H9 (cell line): ENCODE results near the gene PLEKHG5. TPM values are rescaled to one million over a fixed set of nuclear protein-coding genes. Genes with fewer than 3 reads are reported as not detected.

Experiments used
- DNase-seq: peaks from one replicate; pipeline ENCODE4 v3.0.0-alpha.2; 2017
- H2AFZ ChIP-seq: one replicate; pipeline ENCODE4 v1.6.1; 2013; ENCODE audit warnings: mild to moderate bottlenecking, low read length, control low read depth, moderate library complexity
- H2AK5ac ChIP-seq: 2 replicates; pipeline ENCODE4 v1.6.1; 2013; ENCODE audit warnings: low read length, control low read depth, mixed read lengths; ENCODE audit not compliant: insufficient read length
- H2BK120ac ChIP-seq: one replicate; pipeline ENCODE4 v1.6.1; 2013; ENCODE audit warnings: low read depth, mild to moderate bottlenecking, low read length, control low read depth, inconsistent platforms; ENCODE audit not compliant: poor library complexity, severe bottlenecking
- H2BK12ac ChIP-seq: 2 replicates; pipeline ENCODE4 v1.6.1; 2013; ENCODE audit warnings: low read length, control low read depth, mixed read lengths, low read depth; ENCODE audit not compliant: insufficient read length
- H2BK15ac ChIP-seq: 2 replicates; pipeline ENCODE4 v1.6.1; 2013; ENCODE audit warnings: low read depth, low read length, control low read depth
- H2BK20ac ChIP-seq: one replicate; pipeline ENCODE4 v1.6.1; 2013; ENCODE audit warnings: low read depth, mild to moderate bottlenecking, low read length, control low read depth, inconsistent platforms; ENCODE audit not compliant: poor library complexity, severe bottlenecking
- H2BK5ac ChIP-seq: 2 replicates; pipeline ENCODE4 v1.6.1; 2013; ENCODE audit warnings: low read length, control low read depth, mixed read lengths; ENCODE audit not compliant: insufficient read length
- H3K14ac ChIP-seq: 2 replicates; pipeline ENCODE4 v1.6.1; 2013; ENCODE audit warnings: low read length, control low read depth; ENCODE audit not compliant: insufficient read depth
- H3K18ac ChIP-seq: 2 replicates; pipeline ENCODE4 v1.6.1; 2013; ENCODE audit warnings: low read depth, mild to moderate bottlenecking, mixed read lengths, low read length, control low read depth; ENCODE audit not compliant: insufficient read length
- H3K23ac ChIP-seq: 2 replicates; pipeline ENCODE4 v1.6.1; 2013; ENCODE audit warnings: low read length, control low read depth, mixed read lengths, low read depth; ENCODE audit not compliant: insufficient read length
- H3K23me2 ChIP-seq: 2 replicates; pipeline ENCODE4 v1.6.1; 2013; ENCODE audit warnings: low read depth, mild to moderate bottlenecking, mixed read lengths, low read length, control low read depth; ENCODE audit not compliant: insufficient read length, poor library complexity, severe bottlenecking
- H3K27ac ChIP-seq: 2 replicates; pipeline ENCODE4 v1.5.1; 2013; ENCODE audit warnings: low read length, control low read depth, mixed read lengths, low read depth; ENCODE audit not compliant: insufficient read length
- H3K27me3 ChIP-seq: 2 replicates; pipeline ENCODE4 v1.6.1; 2013; ENCODE audit warnings: low read length, control low read depth, inconsistent platforms; ENCODE audit not compliant: insufficient read depth
- H3K4ac ChIP-seq: 2 replicates; pipeline ENCODE4 v1.6.1; 2013; ENCODE audit warnings: low read depth, mild to moderate bottlenecking, control low read depth, inconsistent platforms, low read length, moderate library complexity
- H3K4me1 ChIP-seq: 2 replicates; pipeline ENCODE4 v1.6.1; 2013; ENCODE audit warnings: low read length, control low read depth, inconsistent platforms; ENCODE audit not compliant: insufficient read depth
- H3K4me2 ChIP-seq: 2 replicates; pipeline ENCODE4 v1.6.1; 2013; ENCODE audit warnings: low read length, control low read depth, mixed read lengths; ENCODE audit not compliant: insufficient read length, insufficient read depth
- H3K56ac ChIP-seq: 2 replicates; pipeline ENCODE4 v1.6.1; 2013; ENCODE audit warnings: low read depth, mild to moderate bottlenecking, mixed read lengths, low read length, control low read depth; ENCODE audit not compliant: insufficient read length
- H3K79me1 ChIP-seq: 2 replicates; pipeline ENCODE4 v1.6.1; 2013; ENCODE audit warnings: low read depth, mild to moderate bottlenecking, moderate library complexity, low read length, control low read depth, inconsistent platforms; ENCODE audit not compliant: insufficient read depth, poor library complexity, severe bottlenecking
- H3K79me2 ChIP-seq: 2 replicates; pipeline ENCODE4 v1.6.1; 2013; ENCODE audit warnings: low read length, control low read depth, inconsistent platforms; ENCODE audit not compliant: insufficient read depth
- H3K9ac ChIP-seq: 2 replicates; pipeline ENCODE4 v1.6.1; 2013; ENCODE audit warnings: low read length, control low read depth, mixed read lengths; ENCODE audit not compliant: insufficient read length; ENCODE audit errors: extremely low read depth
- H3K9me3 ChIP-seq: one replicate; pipeline ENCODE4 v1.6.1; 2013; ENCODE audit warnings: low read depth, low read length, inconsistent platforms; ENCODE audit not compliant: control insufficient read depth
- H3T11ph ChIP-seq: one replicate; pipeline ENCODE4 v1.6.1; 2013; ENCODE audit warnings: mild to moderate bottlenecking, low read length, control low read depth, inconsistent platforms
- H4K20me1 ChIP-seq: one replicate; pipeline ENCODE4 v1.6.1; 2013; ENCODE audit not compliant: control insufficient read depth, insufficient read length, insufficient read depth
- H4K5ac ChIP-seq: 2 replicates; pipeline ENCODE4 v1.6.1; 2013; ENCODE audit warnings: low read depth, mild to moderate bottlenecking, mixed read lengths, low read length, control low read depth; ENCODE audit not compliant: insufficient read length
- H4K8ac ChIP-seq: replicated peaks from 2 replicates; pipeline ENCODE4 v1.6.1; 2013; ENCODE audit warnings: low read length, control low read depth, mixed read lengths, low read depth; ENCODE audit not compliant: insufficient read length
- H4K91ac ChIP-seq: 2 replicates; pipeline ENCODE4 v1.6.1; 2013; ENCODE audit warnings: low read depth, mild to moderate bottlenecking, moderate library complexity, mixed read lengths, low read length, control low read depth; ENCODE audit not compliant: insufficient read length
- H3K27ac Mint-ChIP-seq, 3 experiments: 2 replicates in 2 of 3; 3 replicates in 1 of 3; pipeline ENCODE4 v1.8.0; 2020 to 2021; ENCODE audit warnings: mixed read lengths in 3 of 3, mild to moderate bottlenecking in 1 of 3, moderate library complexity in 1 of 3
- H3K27me3 Mint-ChIP-seq: 2 replicates; pipeline ENCODE4 v1.8.0; 2021; ENCODE audit warnings: low read depth, mild to moderate bottlenecking, moderate library complexity, mixed read lengths
- H3K36me3 Mint-ChIP-seq, 3 experiments: 2 replicates in 2 of 3; 3 replicates in 1 of 3; pipeline ENCODE4 v1.8.0; 2020 to 2021; ENCODE audit warnings: low read depth in 3 of 3, mixed read lengths in 3 of 3; ENCODE audit not compliant: insufficient read depth in 1 of 3
- H3K4me1 Mint-ChIP-seq, 2 experiments: 2 replicates each; pipeline ENCODE4 v1.8.0; 2020; ENCODE audit warnings: mixed read lengths in 2 of 2
- H3K4me3 Mint-ChIP-seq, 2 experiments: 2 replicates in 1 of 2; 3 replicates in 1 of 2; pipeline ENCODE4 v1.8.0; 2020 to 2021; ENCODE audit warnings: mild to moderate bottlenecking in 2 of 2, mixed read lengths in 2 of 2, moderate library complexity in 1 of 2
- H3K9me3 Mint-ChIP-seq, 2 experiments: 2 replicates in 1 of 2; 3 replicates in 1 of 2; pipeline ENCODE4 v1.8.0; 2020; ENCODE audit warnings: mild to moderate bottlenecking in 2 of 2, mixed read lengths in 2 of 2, moderate library complexity in 1 of 2
- CTCF ChIP-seq: fragments of 200-600 bp; sonication (generic); conservative IDR thresholded peaks from 3 replicates; pipeline ENCODE4 v1.8.0; 2021; ENCODE audit warnings: antibody characterized with exemption, mild to moderate bottlenecking
- WGBS: extraction: QIAGEN DNeasy Blood & Tissue Kit; methylation state at CpG from one replicate; pipeline ENCODE4 v1.1.7; 2013; ENCODE audit warnings: missing lambda C conversion rate, low lambda C conversion rate, mixed read lengths; ENCODE audit not compliant: insufficient read length; ENCODE audit errors: extremely low coverage; 5-methylcytosine and 5-hydroxymethylcytosine counted together
- total RNA-seq: library from RNA; stranded (reverse); gene quantifications from 2 replicates; pipeline ENCODE4 v1.2.1, GENCODE V29; 2021

PLEKHG5 gene
- total RNA-seq, 1 experiment from 2014 or later, result 22.3 TPM

- no peak overlapping the region for H3K23ac ChIP-seq
- Mint-ChIP-seq H3K27me3 (peaks cover 80% of the 10 kb centered on the region), H3K27ac (no peak overlapping the region), H3K9me3 (peaks cover 0 to 3% of the 10 kb centered on the region in 2 experiments; a peak in 2 of 5 replicates), H3K4me1 (peaks cover 17 to 24% of the 10 kb centered on the region in 2 experiments), H3K4me3 (no peak overlapping the region), H3K36me3 (no peaks in the 10 kb centered on the region)
- no peak overlapping the region for H2AFZ ChIP-seq
- no peaks in the 10 kb centered on the region for H3K4me1 ChIP-seq
- no peak overlapping the region for H2BK15ac ChIP-seq
- no peak overlapping the region for H4K8ac ChIP-seq
- no peak overlapping the region for H2BK120ac ChIP-seq
- no peak overlapping the region for H2BK20ac ChIP-seq
- H4K91ac ChIP-seq, result no peak overlapping the region
- H3K4ac ChIP-seq, result no peak overlapping the region
- H3K14ac ChIP-seq, result no peak overlapping the region
- H3K23me2 ChIP-seq, result peaks cover 3% of the 10 kb centered on the region
- no peak overlapping the region for H2BK12ac ChIP-seq
- no peak for TF ChIP-seq CTCF
- H3K27me3 ChIP-seq, result peaks cover 31% of the 10 kb centered on the region; the same call in 1 of the 2 replicates
- no CpG with 5 or more reads among the region's 10 CpGs for WGBS
- no peak overlapping the region for H4K5ac ChIP-seq
- no peaks in the 10 kb centered on the region for H4K20me1 ChIP-seq
- H3K79me1 ChIP-seq, result no peaks in the 10 kb centered on the region
- no peak overlapping the region for H3K27ac ChIP-seq
- no peaks in the 10 kb centered on the region for H3K9me3 ChIP-seq
- H2AK5ac ChIP-seq, result no peak overlapping the region
- H2BK5ac ChIP-seq, result no peak overlapping the region
- H3T11ph ChIP-seq, result no peak overlapping the region
- no peak for DNase-seq
- H3K79me2 ChIP-seq, result no peaks in the 10 kb centered on the region
- H3K9ac ChIP-seq, result no peak overlapping the region
- no peak overlapping the region for H3K56ac ChIP-seq
- H3K18ac ChIP-seq, result no peak overlapping the region
- H3K4me2 ChIP-seq, result no peak overlapping the region
These were observed 64.5 kb downstream of the PLEKHG5 start for GRCh38 chr1:6426972-6427350.
